Transverse colon (tissue), 4 donors: ENCODE results near the gene CCDC33. TPM values are rescaled to one million over a fixed set of nuclear protein-coding genes. Genes with fewer than 3 reads are reported as not detected.

Experiments used
- DNase-seq: peaks from one replicate; pipeline ENCODE4 v3.0.0-alpha.2; 2019
- H3K27ac ChIP-seq, 4 donors: fragments of 200-600 bp; sonication (generic); 2 replicates each; pipeline ENCODE4 v1.5.1; 2016 to 2018; ENCODE audit warnings: inconsistent platforms in 4 of 4
- H3K27me3 ChIP-seq: fragments of 200-600 bp; sonication (generic); 2 replicates; pipeline ENCODE4 v1.5.1; 2017; ENCODE audit warnings: inconsistent platforms
- H3K36me3 ChIP-seq, 4 donors: fragments of 200-600 bp; sonication (generic); 2 replicates each; pipeline ENCODE4 v1.5.1; 2017 to 2019; ENCODE audit warnings: inconsistent platforms in 4 of 4
- H3K4me1 ChIP-seq, 4 donors: fragments of 200-600 bp; sonication (generic); 2 replicates each; pipeline ENCODE4 v1.5.1; 2017 to 2020; ENCODE audit warnings: inconsistent platforms in 4 of 4
- H3K4me3 ChIP-seq, 4 donors: fragments of 200-600 bp; sonication (generic); 1 replicate in 1 of 4; 2 replicates in 3 of 4; pipeline versions ENCODE4 v1.5.1 to v1.6.1; 2017 to 2019; ENCODE audit warnings: inconsistent platforms in 4 of 4
- H3K9me3 ChIP-seq, 2 donors: fragments of 200-600 bp; sonication (generic); 2 replicates each; pipeline ENCODE4 v1.5.1; 2017 to 2019; ENCODE audit warnings: inconsistent platforms in 2 of 2
- CTCF ChIP-seq, 5 experiments: fragments of 200-600 bp in 3 of 5; fragments of 450-650 bp in 2 of 5; sonication (generic) in 3 of 5; IDR thresholded peaks; 1 replicate in 2 of 5; 2 replicates in 3 of 5; pipeline ENCODE4 v1.5.1; 2016 to 2017; ENCODE audit warnings: antibody characterized with exemption in 5 of 5, inconsistent platforms in 3 of 5, mild to moderate bottlenecking in 2 of 5, moderate library complexity in 1 of 5
- EP300 ChIP-seq: sonication (generic); formaldehyde crosslinking; IDR thresholded peaks from one replicate; pipeline ENCODE4 v1.6.1; 2017; ENCODE audit warnings: antibody characterized with exemption, low read depth
- POLR2A ChIP-seq: fragments of 450-650 bp; IDR thresholded peaks from one replicate; pipeline ENCODE4 v1.6.1; 2016; ENCODE audit warnings: antibody characterized with exemption, mild to moderate bottlenecking, moderate library complexity
- POLR2AphosphoS5 ChIP-seq, 3 donors: sonication (generic); formaldehyde crosslinking; IDR thresholded peaks; one replicate each; pipeline ENCODE4 v1.6.1; 2016; ENCODE audit warnings: antibody characterized with exemption in 3 of 3
- WGBS, 2 donors: methylation state at CpG; one replicate each; pipeline ENCODE4 v1.1.5; 2018; ENCODE audit warnings: low coverage in 1 of 2; 5-methylcytosine and 5-hydroxymethylcytosine counted together
- in situ Hi-C, 4 donors: fragments of 200-750 bp; cut with MboI; loops; one replicate each; pipeline versions ENCODE4 v1.15.0 to v1.15.1; 2017; ENCODE audit warnings: low sequenced_read_pairs in 3 of 4, low pct_ligation_motif_present in 1 of 4, low pct_unique_long_range_greater_than_20kb in 1 of 4
- intact Hi-C: fragments of 100-400 bp; cut with DNase I; formaldehyde crosslinking; loops from one replicate; pipeline ENCODE4 v1.15.1; 2023; ENCODE audit warnings: low total_unique reads
- total RNA-seq, 4 donors: library from RNA; depleted of rRNA; stranded (reverse); fragments of >200 nt; gene quantifications; one replicate each; pipeline ENCODE4 v1.1.0, GENCODE V29; 2016

Gene CCDC33
- total RNA-seq, 4 donors from 2014 or later, result 0.16 TPM; not detected in 3

- no peak for TF ChIP-seq CTCF (IDR thresholded peaks at IDR 0.05)
- TF ChIP-seq POLR2A, result no peak
- no peak for TF ChIP-seq EP300
- no peak for TF ChIP-seq POLR2AphosphoS5 (IDR thresholded peaks at IDR 0.05)
- in situ Hi-C loops, result no loop called here
- Histone ChIP-seq H3K27ac (no peak overlapping the region), H3K4me3 (no peak overlapping the region), H3K36me3 (no peaks in the 10 kb centered on the region), H3K27me3 (no peaks in the 10 kb centered on the region), H3K9me3 (no peaks in the 10 kb centered on the region), H3K4me1 (peaks cover 5 to 17% (median 12%) of the 10 kb centered on the region in 4 donors)
- 91% methylated on average over 6 of the region's 6 CpGs; no CpG with 5 or more reads in 1 of the 2 donors for WGBS, 2 donors
- intact Hi-C loops, result loop anchor here (10.0 kb wide), 1 partner anchor 79 kb away; no protein-coding TSS in a partner anchor
- DNase-seq, result no peak
Observed at GRCh38 chr15:74233373-74233772, 2.8 kb upstream of the CCDC33 start.

- no peak overlapping the region for H3K27ac ChIP-seq
- no peaks in the 10 kb centered on the region for H3K27me3 ChIP-seq
- TF ChIP-seq CTCF (IDR thresholded peaks at IDR 0.05), result no peak
- no peaks in the 10 kb centered on the region for H3K9me3 ChIP-seq
- in situ Hi-C loops, result no loop called here
- no peak overlapping the region for H3K4me3 ChIP-seq
- intact Hi-C loops, result loop anchor here (10.0 kb wide), 1 partner anchor 79 kb away; no protein-coding TSS in a partner anchor
- no peaks in the 10 kb centered on the region for H3K36me3 ChIP-seq
- WGBS, 2 donors, result 83 to 100% methylated on average over 1 to 3 of the region's 3 CpGs
- DNase-seq, result no peak
- peaks cover 0 to 10% (median 6%) of the 10 kb centered on the region in 4 donors for H3K4me1 ChIP-seq
Observed at GRCh38 chr15:74233851-74234597, 2.1 kb upstream of the CCDC33 start.

- no peak for TF ChIP-seq EP300
- no peak for TF ChIP-seq POLR2A
- intact Hi-C loops, result loop anchor here (10.0 kb wide), 1 partner anchor 80 kb away; no protein-coding TSS in a partner anchor
- Histone ChIP-seq H3K27ac (no peak overlapping the region), H3K4me1 (peaks cover 0 to 12% (median 7%) of the 10 kb centered on the region in 4 donors), H3K4me3 (no peak overlapping the region), H3K27me3 (no peaks in the 10 kb centered on the region), H3K9me3 (no peaks in the 10 kb centered on the region), H3K36me3 (no peaks in the 10 kb centered on the region)
- 60 to 66% methylated on average over 1 to 9 of the region's 9 CpGs for WGBS, 2 donors
- DNase-seq, result no peak
- in situ Hi-C loops, result no loop called here
Observed at GRCh38 chr15:74234598-74234875, 1.6 kb upstream of the CCDC33 start.

GRCh38 chr15:74239051-74239705 lies 3.1 kb downstream of the CCDC33 start:
- TF ChIP-seq CTCF (IDR thresholded peaks at IDR 0.05) (no peak), POLR2A (no peak), EP300 (no peak), POLR2AphosphoS5 (IDR thresholded peaks at IDR 0.05) (no peak)
- in situ Hi-C loops, result no loop called here
- 77% methylated on average over 5 of the region's 6 CpGs; no CpG with 5 or more reads in 1 of the 2 donors for WGBS, 2 donors
- intact Hi-C loops, result loop anchor here (10.0 kb wide), 1 partner anchor 84 kb away; no protein-coding TSS in a partner anchor
- Histone ChIP-seq H3K9me3 (no peaks in the 10 kb centered on the region), H3K27ac (peak overlapping the region in 1 of 4 donors; percentile 56), H3K4me3 (no peak overlapping the region), H3K27me3 (no peaks in the 10 kb centered on the region), H3K36me3 (no peaks in the 10 kb centered on the region), H3K4me1 (peaks cover 6 to 23% (median 15%) of the 10 kb centered on the region in 4 donors)
- no peak for DNase-seq
